HEK293 (cell line): ENCODE data around the gene GJC1.
A peak's percentile ranks its signal among the peaks of the same experiment; 100 is the strongest.

ENCODE experiments used
- KLF16 ChIP-seq: fragments of 450-650 bp; formaldehyde crosslinking; IDR thresholded peaks from 2 replicates; pipeline ENCODE4 v1.5.1; 2017; ENCODE audit warnings: missing biosample characterization, missing genetic modification characterization
- KLF7 ChIP-seq: fragments of 450-650 bp; formaldehyde crosslinking; IDR thresholded peaks from 2 replicates; pipeline ENCODE4 v1.5.1; 2016; ENCODE audit warnings: missing biosample characterization, missing genetic modification characterization, borderline replicate concordance
- MZF1 ChIP-seq: fragments of 450-650 bp; formaldehyde crosslinking; IDR thresholded peaks from 2 replicates; pipeline ENCODE4 v1.5.1; 2017; ENCODE audit warnings: missing biosample characterization, missing genetic modification characterization, borderline replicate concordance
- PRDM1 ChIP-seq: fragments of 450-650 bp; formaldehyde crosslinking; IDR thresholded peaks from 2 replicates; pipeline ENCODE4; 2016; ENCODE audit warnings: missing biosample characterization, missing genetic modification characterization
- TRIM28 ChIP-seq: IDR thresholded peaks from 2 replicates; pipeline ENCODE4 v1.6.1; 2011; ENCODE audit warnings: low read length, control low read depth, borderline replicate concordance
- ZBTB48 ChIP-seq: fragments of 450-650 bp; formaldehyde crosslinking; IDR thresholded peaks from 2 replicates; pipeline ENCODE4 v1.5.1; 2016; ENCODE audit warnings: missing biosample characterization, missing genetic modification characterization
- ZBTB8A ChIP-seq: fragments of 450-650 bp; formaldehyde crosslinking; IDR thresholded peaks from 2 replicates; pipeline ENCODE4 v1.5.1; 2016; ENCODE audit warnings: missing biosample characterization, missing genetic modification characterization
- ZNF266 ChIP-seq: fragments of 450-650 bp; formaldehyde crosslinking; IDR thresholded peaks from 2 replicates; pipeline ENCODE4 v1.5.1; 2016; ENCODE audit warnings: missing biosample characterization, missing genetic modification characterization, low read depth
- ZNF324 ChIP-seq: fragments of 450-650 bp; formaldehyde crosslinking; IDR thresholded peaks from 2 replicates; pipeline ENCODE4 v1.5.1; 2016; ENCODE audit warnings: missing biosample characterization, missing genetic modification characterization
- ZNF37A ChIP-seq: fragments of 450-650 bp; IDR thresholded peaks from 2 replicates; pipeline ENCODE4 v1.5.1; 2018; ENCODE audit warnings: missing biosample characterization, missing genetic modification characterization
- ZNF561 ChIP-seq: fragments of 450-650 bp; IDR thresholded peaks from 2 replicates; pipeline ENCODE4 v1.5.1; 2018; ENCODE audit warnings: missing biosample characterization, missing genetic modification characterization, borderline replicate concordance
- ZNF610 ChIP-seq: fragments of 450-650 bp; formaldehyde crosslinking; IDR thresholded peaks from 2 replicates; pipeline ENCODE4 v1.5.1; 2016; ENCODE audit warnings: missing biosample characterization, missing genetic modification characterization, borderline replicate concordance
- ZNF621 ChIP-seq: fragments of 450-650 bp; formaldehyde crosslinking; IDR thresholded peaks from 2 replicates; pipeline ENCODE4 v1.5.1; 2017; ENCODE audit warnings: missing biosample characterization, missing genetic modification characterization
- ZNF830 ChIP-seq: fragments of 450-650 bp; IDR thresholded peaks from 2 replicates; pipeline ENCODE4 v1.5.0; 2018; ENCODE audit warnings: missing biosample characterization, missing genetic modification characterization, low read depth, mild to moderate bottlenecking, moderate library complexity
- TF ChIP-seq, protein P1 (sequence below): fragments of 450-650 bp; formaldehyde crosslinking; conservative IDR thresholded peaks from 2 replicates; pipeline ENCODE4 v1.5.1; 2016; ENCODE audit warnings: low read depth, missing biosample characterization, missing genetic modification characterization
- TF ChIP-seq, protein P2 (sequence below): fragments of 450-650 bp; formaldehyde crosslinking; IDR thresholded peaks from 2 replicates; pipeline ENCODE4 v1.5.1; 2016; ENCODE audit warnings: missing biosample characterization, missing genetic modification characterization
- TF ChIP-seq, protein P3 (sequence below): fragments of 450-650 bp; formaldehyde crosslinking; IDR thresholded peaks from 2 replicates; pipeline ENCODE4 v1.5.1; 2016; ENCODE audit warnings: missing biosample characterization, missing genetic modification characterization
- TF ChIP-seq, protein P4 (sequence below): fragments of 450-650 bp; formaldehyde crosslinking; IDR thresholded peaks from 2 replicates; pipeline ENCODE4 v1.5.1; 2016; ENCODE audit warnings: missing biosample characterization, missing genetic modification characterization
- TF ChIP-seq, protein P5 (sequence below): IDR thresholded peaks from 2 replicates; pipeline ENCODE4 v1.6.1; 2011; ENCODE audit warnings: mild to moderate bottlenecking, low read depth, low read length, borderline replicate concordance
- TF ChIP-seq, protein P6 (sequence below): sonication (generic); formaldehyde crosslinking; IDR thresholded peaks from 2 replicates; pipeline ENCODE4 v1.8.1; 2022; ENCODE audit warnings: mild to moderate bottlenecking, moderate library complexity, missing genetic modification reagents

Gene GJC1

DNA sequence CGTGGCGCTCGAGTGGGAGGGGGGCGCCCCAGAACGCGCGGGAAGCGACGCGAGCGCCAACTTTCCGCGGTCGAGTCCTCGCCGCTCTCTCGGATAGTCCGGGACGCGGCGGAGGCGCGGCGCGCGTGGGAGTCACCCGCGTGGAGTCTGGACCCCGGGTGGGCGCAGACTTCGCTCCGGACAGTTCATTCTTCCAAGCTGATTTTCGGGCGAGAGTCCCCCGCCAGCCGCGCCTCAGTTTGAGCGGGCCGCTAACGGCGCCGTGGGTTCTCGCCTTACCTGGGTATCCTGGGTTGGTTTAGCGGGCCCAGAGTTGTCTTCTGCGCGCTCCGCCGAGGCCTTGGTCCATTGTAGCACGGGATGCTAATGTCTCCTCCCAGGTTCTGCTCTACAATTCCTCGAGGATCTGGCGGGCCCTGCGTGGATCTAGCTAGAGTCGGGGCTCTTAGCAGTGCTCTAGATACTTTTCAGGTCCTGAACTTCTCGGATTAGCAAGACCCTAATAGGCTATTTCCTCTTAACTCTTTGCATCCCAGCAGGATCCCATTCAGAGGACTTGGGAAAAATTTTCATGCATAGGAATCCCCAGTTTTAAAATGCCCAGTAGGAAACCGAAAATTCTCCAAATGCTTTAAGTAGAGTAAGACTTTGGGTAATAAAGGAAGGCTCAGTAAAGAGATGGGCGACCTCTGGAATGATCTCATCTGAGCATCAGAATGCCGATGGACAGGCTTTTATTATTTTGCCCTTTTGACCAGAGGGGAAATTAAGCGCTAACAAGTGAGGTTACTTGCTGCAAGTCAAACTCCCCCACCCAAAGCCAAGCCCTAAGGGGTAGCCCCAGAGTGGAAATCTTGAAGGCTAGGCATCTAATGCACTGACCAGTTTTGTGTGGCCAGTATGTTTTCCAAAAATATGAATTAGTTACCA, 537 bp upstream of the GJC1 start (continued):
- TF ChIP-seq, protein P1, sequence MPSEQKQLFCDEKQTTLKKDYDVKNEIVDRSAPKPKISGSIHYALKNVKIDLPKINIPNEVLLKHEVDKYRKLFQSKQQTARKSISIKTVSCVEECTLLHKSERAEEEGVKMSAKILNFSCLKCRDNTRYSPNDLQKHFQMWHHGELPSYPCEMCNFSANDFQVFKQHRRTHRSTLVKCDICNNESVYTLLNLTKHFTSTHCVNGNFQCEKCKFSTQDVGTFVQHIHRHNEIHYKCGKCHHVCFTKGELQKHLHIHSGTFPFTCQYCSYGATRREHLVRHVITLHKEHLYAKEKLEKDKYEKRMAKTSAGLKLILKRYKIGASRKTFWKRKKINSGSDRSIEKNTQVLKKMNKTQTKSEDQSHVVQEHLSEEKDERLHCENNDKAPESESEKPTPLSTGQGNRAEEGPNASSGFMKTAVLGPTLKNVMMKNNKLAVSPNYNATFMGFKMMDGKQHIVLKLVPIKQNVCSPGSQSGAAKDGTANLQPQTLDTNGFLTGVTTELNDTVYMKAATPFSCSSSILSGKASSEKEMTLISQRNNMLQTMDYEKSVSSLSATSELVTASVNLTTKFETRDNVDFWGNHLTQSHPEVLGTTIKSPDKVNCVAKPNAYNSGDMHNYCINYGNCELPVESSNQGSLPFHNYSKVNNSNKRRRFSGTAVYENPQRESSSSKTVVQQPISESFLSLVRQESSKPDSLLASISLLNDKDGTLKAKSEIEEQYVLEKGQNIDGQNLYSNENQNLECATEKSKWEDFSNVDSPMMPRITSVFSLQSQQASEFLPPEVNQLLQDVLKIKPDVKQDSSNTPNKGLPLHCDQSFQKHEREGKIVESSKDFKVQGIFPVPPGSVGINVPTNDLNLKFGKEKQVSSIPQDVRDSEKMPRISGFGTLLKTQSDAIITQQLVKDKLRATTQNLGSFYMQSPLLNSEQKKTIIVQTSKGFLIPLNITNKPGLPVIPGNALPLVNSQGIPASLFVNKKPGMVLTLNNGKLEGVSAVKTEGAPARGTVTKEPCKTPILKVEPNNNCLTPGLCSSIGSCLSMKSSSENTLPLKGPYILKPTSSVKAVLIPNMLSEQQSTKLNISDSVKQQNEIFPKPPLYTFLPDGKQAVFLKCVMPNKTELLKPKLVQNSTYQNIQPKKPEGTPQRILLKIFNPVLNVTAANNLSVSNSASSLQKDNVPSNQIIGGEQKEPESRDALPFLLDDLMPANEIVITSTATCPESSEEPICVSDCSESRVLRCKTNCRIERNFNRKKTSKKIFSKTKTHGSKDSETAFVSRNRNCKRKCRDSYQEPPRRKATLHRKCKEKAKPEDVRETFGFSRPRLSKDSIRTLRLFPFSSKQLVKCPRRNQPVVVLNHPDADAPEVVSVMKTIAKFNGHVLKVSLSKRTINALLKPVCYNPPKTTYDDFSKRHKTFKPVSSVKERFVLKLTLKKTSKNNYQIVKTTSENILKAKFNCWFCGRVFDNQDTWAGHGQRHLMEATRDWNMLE (tag by site-specific recombination): no peak
- TF ChIP-seq ZBTB8A (tag by site-specific recombination) (peak; percentile 38; the same call in 1 of the 2 replicates), ZNF37A (tag by site-specific recombination) (no peak), MZF1 (no peak), ZNF324 (peak; percentile 67; the same call in 1 of the 2 replicates), ZBTB48 (tag by site-specific recombination) (no peak), ZNF561 (no peak), TRIM28 (no peak), PRDM1 (tag by site-specific recombination) (no peak), ZNF830 (tag by site-specific recombination) (no peak), ZNF610 (tag by site-specific recombination) (0 out of 2 replicates have a peak, but pooled peaks have one; percentile 30), KLF7 (tag by site-specific recombination) (no peak; the same call in 1 of the 2 replicates), ZNF266 (tag by site-specific recombination) (no peak), ZNF621 (no peak), KLF16 (tag by site-specific recombination) (peak; percentile 42; the same call in 1 of the 2 replicates)
- TF ChIP-seq, protein P2, sequence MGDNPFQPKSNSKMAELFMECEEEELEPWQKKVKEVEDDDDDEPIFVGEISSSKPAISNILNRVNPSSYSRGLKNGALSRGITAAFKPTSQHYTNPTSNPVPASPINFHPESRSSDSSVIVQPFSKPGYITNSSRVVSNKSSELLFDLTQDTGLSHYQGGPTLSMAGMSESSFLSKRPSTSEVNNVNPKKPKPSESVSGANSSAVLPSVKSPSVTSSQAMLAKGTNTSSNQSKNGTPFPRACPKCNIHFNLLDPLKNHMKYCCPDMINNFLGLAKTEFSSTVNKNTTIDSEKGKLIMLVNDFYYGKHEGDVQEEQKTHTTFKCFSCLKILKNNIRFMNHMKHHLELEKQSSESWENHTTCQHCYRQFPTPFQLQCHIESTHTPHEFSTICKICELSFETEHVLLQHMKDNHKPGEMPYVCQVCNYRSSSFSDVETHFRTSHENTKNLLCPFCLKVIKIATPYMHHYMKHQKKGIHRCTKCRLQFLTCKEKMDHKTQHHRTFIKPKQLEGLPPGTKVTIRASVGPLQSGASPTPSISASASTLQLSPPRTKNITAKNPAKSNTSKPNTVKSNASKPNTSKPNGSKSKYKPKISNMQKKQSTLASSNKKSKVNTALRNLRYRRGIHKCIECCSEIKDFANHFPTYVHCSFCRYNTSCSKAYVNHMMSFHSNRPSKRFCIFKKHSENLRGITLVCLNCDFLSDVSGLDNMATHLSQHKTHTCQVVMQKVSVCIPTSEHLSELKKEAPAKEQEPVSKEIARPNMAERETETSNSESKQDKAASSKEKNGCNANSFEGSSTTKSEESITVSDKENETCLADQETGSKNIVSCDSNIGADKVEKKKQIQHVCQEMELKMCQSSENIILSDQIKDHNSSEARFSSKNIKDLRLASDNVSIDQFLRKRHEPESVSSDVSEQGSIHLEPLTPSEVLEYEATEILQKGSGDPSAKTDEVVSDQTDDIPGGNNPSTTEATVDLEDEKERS (tag by site-specific recombination): no peak
- TF ChIP-seq, protein P3, sequence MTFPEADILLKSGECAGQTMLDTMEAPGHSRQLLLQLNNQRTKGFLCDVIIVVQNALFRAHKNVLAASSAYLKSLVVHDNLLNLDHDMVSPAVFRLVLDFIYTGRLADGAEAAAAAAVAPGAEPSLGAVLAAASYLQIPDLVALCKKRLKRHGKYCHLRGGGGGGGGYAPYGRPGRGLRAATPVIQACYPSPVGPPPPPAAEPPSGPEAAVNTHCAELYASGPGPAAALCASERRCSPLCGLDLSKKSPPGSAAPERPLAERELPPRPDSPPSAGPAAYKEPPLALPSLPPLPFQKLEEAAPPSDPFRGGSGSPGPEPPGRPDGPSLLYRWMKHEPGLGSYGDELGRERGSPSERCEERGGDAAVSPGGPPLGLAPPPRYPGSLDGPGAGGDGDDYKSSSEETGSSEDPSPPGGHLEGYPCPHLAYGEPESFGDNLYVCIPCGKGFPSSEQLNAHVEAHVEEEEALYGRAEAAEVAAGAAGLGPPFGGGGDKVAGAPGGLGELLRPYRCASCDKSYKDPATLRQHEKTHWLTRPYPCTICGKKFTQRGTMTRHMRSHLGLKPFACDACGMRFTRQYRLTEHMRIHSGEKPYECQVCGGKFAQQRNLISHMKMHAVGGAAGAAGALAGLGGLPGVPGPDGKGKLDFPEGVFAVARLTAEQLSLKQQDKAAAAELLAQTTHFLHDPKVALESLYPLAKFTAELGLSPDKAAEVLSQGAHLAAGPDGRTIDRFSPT (tag by site-specific recombination): no peak
- TF ChIP-seq, protein P4, sequence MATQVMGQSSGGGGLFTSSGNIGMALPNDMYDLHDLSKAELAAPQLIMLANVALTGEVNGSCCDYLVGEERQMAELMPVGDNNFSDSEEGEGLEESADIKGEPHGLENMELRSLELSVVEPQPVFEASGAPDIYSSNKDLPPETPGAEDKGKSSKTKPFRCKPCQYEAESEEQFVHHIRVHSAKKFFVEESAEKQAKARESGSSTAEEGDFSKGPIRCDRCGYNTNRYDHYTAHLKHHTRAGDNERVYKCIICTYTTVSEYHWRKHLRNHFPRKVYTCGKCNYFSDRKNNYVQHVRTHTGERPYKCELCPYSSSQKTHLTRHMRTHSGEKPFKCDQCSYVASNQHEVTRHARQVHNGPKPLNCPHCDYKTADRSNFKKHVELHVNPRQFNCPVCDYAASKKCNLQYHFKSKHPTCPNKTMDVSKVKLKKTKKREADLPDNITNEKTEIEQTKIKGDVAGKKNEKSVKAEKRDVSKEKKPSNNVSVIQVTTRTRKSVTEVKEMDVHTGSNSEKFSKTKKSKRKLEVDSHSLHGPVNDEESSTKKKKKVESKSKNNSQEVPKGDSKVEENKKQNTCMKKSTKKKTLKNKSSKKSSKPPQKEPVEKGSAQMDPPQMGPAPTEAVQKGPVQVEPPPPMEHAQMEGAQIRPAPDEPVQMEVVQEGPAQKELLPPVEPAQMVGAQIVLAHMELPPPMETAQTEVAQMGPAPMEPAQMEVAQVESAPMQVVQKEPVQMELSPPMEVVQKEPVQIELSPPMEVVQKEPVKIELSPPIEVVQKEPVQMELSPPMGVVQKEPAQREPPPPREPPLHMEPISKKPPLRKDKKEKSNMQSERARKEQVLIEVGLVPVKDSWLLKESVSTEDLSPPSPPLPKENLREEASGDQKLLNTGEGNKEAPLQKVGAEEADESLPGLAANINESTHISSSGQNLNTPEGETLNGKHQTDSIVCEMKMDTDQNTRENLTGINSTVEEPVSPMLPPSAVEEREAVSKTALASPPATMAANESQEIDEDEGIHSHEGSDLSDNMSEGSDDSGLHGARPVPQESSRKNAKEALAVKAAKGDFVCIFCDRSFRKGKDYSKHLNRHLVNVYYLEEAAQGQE: peak; percentile 30; the same call in 1 of the 2 replicates
- TF ChIP-seq, protein P5, sequence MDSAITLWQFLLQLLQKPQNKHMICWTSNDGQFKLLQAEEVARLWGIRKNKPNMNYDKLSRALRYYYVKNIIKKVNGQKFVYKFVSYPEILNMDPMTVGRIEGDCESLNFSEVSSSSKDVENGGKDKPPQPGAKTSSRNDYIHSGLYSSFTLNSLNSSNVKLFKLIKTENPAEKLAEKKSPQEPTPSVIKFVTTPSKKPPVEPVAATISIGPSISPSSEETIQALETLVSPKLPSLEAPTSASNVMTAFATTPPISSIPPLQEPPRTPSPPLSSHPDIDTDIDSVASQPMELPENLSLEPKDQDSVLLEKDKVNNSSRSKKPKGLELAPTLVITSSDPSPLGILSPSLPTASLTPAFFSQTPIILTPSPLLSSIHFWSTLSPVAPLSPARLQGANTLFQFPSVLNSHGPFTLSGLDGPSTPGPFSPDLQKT: no peak
- TF ChIP-seq, protein P6, sequence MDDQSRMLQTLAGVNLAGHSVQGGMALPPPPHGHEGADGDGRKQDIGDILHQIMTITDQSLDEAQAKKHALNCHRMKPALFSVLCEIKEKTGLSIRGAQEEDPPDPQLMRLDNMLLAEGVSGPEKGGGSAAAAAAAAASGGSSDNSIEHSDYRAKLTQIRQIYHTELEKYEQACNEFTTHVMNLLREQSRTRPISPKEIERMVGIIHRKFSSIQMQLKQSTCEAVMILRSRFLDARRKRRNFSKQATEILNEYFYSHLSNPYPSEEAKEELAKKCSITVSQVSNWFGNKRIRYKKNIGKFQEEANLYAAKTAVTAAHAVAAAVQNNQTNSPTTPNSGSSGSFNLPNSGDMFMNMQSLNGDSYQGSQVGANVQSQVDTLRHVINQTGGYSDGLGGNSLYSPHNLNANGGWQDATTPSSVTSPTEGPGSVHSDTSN: 0 out of 2 replicates have a peak, but pooled peaks have one; percentile 48
